Ishikawa (cell line): ENCODE results near the gene RASGRP4.

Experiments
- CEBPB ChIP-seq: IDR thresholded peaks from 2 replicates; pipeline ENCODE4 v1.6.1; 2012
- CREB1 ChIP-seq: IDR thresholded peaks from 2 replicates; pipeline ENCODE4 v1.6.1; 2012; ENCODE audit warnings: low read depth
- EP300 ChIP-seq: IDR thresholded peaks from 2 replicates; pipeline ENCODE4 v1.6.1; 2012; ENCODE audit warnings: borderline replicate concordance
- FOXM1 ChIP-seq: IDR thresholded peaks from 2 replicates; pipeline ENCODE4 v1.6.1; 2012; ENCODE audit warnings: low read depth, borderline replicate concordance
- MAX ChIP-seq: IDR thresholded peaks from 2 replicates; pipeline ENCODE4 v1.6.1; 2012
- RAD21 ChIP-seq: IDR thresholded peaks from 2 replicates; pipeline ENCODE4 v1.6.1; 2012; ENCODE audit warnings: low read depth
- REST ChIP-seq: IDR thresholded peaks from 2 replicates; pipeline ENCODE4 v1.6.1; 2012; ENCODE audit warnings: low read depth, mild to moderate bottlenecking
- TAF1 ChIP-seq: IDR thresholded peaks from 2 replicates; pipeline ENCODE4 v1.6.1; 2012; ENCODE audit warnings: low read depth, mild to moderate bottlenecking
- TCF12 ChIP-seq: IDR thresholded peaks from 2 replicates; pipeline ENCODE4 v1.6.1; 2012; ENCODE audit warnings: low read depth
- TEAD4 ChIP-seq: IDR thresholded peaks from 2 replicates; pipeline ENCODE4 v1.6.1; 2012
- USF1 ChIP-seq: IDR thresholded peaks from 2 replicates; pipeline ENCODE4 v1.6.1; 2012
- YY1 ChIP-seq: IDR thresholded peaks from 2 replicates; pipeline ENCODE4 v1.6.1; 2012; ENCODE audit warnings: low read depth
- ZBTB7A ChIP-seq: IDR thresholded peaks from 2 replicates; pipeline ENCODE4 v1.6.1; 2012; ENCODE audit warnings: low read depth

GRCh38 chr19:38360351-38360750 is 65.7 kb downstream of the RASGRP4 start:
- TF ChIP-seq TEAD4 (no peak), TAF1 (no peak), EP300 (no peak), RAD21 (no peak), MAX (no peak), REST (no peak), CEBPB (no peak), USF1 (no peak), CREB1 (no peak), ZBTB7A (no peak), FOXM1 (no peak), YY1 (no peak), TCF12 (no peak)
